ENCODE measurements around the gene CTBP2.

DNA sequence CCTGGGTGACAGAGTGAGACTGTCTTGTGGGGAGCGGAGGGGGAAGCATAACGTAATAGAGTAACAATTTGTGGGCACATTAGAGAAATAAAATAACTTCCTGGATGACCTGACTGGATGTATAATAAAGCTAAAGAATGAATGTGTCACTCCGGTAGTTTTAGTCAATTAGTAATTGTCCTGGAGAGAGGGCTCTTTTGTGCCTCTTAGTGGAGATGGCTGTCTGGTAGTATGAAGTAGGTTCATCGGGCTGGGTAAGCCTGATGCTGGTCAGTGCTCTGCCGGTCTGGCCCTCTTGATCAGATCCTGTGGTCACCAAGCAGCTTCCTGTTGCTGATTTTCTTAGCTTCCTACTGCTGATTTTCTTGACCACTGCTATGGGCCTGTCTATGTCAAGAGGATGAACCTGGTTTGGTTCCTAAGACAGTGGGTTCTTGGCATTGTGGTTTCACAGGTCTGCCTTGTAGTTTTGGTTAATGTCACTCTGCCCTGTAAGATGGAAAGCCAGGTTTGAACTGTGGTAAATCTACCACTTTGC, 184.3 kb downstream of the CTBP2 start:
- no peak for TF ChIP-seq CTCF (IDR thresholded peaks at IDR 0.05 in 8 of 11, conservative IDR thresholded peaks at IDR 0.05 in 3 of 11)
- TF ChIP-seq POLR2AphosphoS5 (IDR thresholded peaks at IDR 0.05) = no peak
- TF ChIP-seq POLR2A (IDR thresholded peaks at IDR 0.05) = no peak

Measured in spleen (tissue), 7 donors.